AG20443 (cell line): Measurements from ENCODE around the gene FBXW11.

Experiments
- DNase-seq: peaks from one replicate; pipeline ENCODE4 v3.0.0; 2012; ENCODE audit warnings: low spot score, mixed read lengths

The FBXW11 gene

DNA sequence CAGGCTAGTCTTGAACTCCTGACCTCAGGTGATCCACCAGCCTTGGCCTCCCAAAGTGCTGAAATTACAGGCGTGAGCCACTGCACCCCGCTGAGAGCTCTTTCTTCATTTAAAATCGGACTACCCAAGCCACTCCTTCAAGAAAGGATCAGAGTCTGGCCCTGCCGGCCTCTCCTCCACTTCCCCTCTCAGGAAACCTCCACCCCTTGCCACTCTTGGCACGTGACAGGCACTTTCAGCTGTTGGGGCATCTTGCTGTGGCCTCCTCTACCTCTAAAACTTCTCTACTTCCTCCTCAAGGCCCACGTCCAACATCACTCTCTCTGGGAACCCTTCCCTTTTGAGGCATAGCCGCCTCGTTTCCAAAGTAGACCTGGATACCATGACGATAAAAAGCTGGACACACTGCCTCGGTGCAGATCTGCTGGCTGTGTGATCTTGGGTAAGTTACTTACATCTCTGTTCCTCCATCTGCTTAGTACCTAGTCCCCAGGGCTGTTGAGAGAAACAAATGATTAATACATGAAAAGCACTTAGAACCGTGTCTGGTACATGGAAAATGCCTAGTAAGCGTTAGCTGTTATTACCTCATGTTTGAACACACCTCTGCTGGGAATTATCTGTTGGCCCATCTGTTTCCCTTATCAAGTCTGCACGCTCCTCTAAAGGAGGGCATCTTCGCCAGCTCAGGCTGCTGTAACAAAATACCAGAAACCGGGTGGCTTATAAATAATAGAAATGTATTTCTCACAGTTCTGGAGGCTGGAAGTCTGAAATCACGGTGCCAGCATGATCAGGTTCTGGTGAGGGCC lies 165.5 kb downstream of the FBXW11 start:
- DNase-seq = no peak

- no peak for DNase-seq
Observed at GRCh38 chr5:171840066-171840465, 166.4 kb downstream of the FBXW11 start.

GRCh38 chr5:171839112-171839511 lies 167.3 kb downstream of the FBXW11 start:
- no peak for DNase-seq

GRCh38 chr5:171838066-171838465 lies 168.4 kb downstream of the FBXW11 start:
- DNase-seq = no peak

DNA sequence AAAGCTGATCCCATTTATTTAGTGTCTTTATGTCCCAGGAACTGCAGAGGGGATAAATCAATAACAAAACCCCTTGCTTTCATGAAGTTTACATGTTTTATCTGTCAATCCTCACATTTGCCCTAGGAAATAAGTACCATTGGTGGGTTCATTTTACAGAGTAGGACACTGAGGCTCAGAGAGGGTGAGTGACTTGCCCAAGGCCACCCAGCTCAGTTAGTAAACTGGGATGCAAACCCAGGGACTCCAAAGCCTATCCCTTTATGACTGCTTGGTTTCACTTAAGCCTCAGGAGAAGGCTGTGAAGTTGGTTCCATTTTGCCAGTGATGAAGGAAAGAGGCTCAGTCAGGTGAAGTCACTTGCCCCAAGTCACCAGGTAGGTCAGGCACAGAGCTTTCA lies 168.9 kb downstream of the FBXW11 start:
- no peak for DNase-seq

DNA sequence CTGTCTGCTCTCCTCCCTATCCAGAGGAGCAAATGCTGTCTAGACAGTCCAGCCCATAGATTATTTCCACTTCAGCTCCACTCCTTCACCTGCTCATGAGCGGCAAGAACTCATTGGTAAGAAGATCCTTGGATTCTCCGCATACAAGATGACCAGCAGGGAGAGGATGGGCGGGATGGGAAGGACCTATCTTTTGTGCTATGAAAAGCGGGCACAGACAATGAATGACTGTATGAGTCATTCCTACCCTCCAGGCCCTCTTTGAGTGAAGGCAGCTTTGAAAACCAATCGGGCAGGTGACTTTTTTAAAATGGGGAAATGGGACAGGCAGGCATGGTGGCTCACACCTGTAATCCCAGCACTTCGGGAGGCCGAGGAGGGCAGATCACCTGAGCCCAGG lies 171.4 kb downstream of the FBXW11 start:
- DNase-seq = no peak

DNA sequence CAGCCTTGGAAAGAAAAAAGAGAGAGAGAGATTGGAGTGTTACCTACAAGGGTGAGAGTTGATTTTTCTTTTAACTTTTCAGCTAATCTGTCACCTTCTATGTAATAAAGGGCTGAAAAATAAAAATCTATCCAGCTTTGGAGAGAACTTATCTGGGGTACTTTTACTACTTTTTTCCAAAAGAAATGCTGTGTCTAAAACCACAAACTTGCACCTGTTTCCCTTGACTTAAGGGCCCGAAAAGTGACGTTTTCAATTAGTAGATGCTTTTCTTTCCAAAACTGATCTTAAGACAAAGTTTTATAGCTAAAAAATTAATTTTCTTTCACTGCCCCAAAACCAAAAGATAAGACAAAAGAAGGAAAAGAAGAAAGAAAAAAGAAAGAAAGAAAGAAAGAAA lies 172.0 kb downstream of the FBXW11 start:
- DNase-seq = no peak

DNA sequence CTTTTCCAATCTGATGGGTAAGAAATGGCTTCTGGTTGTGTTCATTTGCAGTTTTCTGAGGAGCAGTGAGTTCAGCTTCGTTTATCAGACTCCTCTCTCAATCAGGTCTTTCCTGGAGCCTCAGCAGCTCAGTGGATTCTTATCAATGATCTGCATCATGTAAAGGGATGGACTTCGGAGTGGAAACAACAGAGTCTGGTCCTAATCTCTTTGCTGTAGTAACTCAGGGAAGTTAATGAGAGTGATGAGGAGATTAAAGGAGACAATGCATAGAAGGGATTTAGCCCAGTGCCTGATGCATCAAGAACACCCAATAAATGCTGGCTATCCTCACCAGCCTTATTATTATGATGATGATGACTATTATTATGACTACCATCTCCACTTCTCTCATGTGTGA lies 173.7 kb downstream of the FBXW11 start:
- no peak for DNase-seq

GRCh38 chr5:171830686-171831085 lies 175.8 kb downstream of the FBXW11 start:
- DNase-seq = no peak

DNA sequence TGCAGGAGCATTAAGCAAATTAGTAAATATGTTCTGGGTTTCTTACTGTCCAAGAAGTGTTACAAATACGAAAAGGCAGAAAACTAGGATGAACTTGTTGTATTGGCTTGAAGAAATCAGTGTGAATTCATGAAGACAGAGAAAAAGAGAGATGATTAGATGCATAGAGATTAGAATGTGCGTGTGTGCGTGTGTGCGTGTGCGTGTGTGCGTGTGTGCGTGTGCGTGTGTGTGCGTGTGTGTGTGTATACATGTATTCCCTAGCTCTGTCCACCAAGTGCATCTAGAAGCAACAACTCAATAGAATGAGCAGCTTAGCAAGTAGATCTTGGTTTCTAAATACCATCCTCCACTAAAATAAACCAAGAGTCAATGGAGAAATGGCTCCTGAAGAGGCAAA lies 179.3 kb downstream of the FBXW11 start:
- no peak for DNase-seq

- no peak for DNase-seq
Observed at GRCh38 chr5:171826132-171826531, 180.3 kb downstream of the FBXW11 start.

DNA sequence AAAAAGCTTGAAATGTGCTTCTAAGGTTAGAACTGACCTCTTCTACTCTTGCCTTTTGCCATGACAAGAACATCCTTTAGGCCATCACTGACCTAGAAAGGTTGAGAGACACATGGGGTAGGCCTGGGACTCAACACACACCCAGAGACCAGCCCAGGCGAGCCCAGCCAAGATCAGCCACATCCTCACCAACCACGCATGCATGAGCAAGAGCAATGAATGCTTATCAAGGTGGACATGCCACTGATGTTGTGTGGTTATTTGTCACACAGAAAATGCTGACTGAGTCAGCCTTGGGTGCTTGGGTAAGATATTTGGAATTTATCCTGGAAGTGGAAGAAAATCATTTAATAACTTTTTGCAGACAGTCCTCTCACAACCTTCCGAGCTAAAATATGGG lies 181.4 kb downstream of the FBXW11 start:
- no peak for DNase-seq

DNA sequence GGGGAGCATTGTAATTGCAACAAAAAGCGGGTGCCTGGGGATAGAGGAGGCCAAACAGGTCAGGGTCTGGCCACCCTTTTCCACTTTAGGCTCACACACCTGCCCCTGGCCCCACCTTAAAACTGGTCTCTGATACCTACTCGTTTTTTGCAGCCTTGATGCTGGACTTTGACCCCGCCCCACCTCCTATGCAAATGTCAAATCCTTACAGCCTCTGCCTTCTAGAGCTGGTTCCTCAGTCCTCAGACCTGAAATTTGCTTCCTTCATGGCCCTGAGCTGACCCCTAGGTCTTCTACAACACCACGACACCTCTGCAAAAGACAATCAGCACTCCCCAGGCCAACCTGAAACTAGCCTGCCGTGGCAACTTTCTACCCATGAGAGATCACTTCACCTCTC lies 183.2 kb downstream of the FBXW11 start:
- no peak for DNase-seq

DNA sequence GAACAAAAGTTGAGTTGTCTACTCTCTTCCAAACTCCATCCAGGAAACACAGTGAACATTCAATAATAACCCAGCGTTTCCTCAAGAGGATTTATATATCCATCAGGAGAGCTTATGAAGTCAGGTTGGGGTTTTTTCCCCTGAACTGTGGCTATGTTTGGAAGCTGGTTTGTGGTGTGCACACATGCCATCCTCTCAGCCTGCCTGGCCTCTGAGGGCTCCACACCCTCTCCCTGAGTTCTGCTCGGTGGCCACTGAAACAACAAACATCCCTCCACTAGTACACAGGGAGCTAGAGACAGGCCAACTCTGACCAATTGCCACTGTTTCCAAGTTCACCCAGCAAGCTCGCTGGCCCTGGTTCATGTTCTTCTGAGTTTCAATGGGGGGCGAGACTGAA lies 185.2 kb downstream of the FBXW11 start:
- DNase-seq = no peak

DNA sequence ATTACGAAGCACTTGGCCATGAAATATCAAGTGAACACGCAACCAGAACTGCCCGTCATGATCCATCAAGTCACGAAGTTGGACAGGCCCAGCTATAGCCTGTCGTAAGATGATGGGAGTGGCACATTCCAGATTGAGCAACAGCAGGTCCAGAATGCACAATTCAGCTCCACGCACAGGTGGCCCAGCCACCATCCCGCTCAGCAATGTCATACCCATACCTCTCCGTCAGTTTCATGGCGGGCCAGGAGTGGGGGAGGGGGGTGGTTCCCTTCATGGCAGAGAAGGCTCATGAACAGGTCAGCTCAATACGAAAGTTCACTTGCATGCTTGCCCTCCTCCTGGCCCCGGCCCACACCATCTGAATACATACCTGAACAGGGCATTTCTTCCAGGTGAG lies 185.9 kb downstream of the FBXW11 start:
- no peak for DNase-seq

- DNase-seq = no peak
Observed at GRCh38 chr5:171816666-171817065, 189.8 kb downstream of the FBXW11 start.

DNA sequence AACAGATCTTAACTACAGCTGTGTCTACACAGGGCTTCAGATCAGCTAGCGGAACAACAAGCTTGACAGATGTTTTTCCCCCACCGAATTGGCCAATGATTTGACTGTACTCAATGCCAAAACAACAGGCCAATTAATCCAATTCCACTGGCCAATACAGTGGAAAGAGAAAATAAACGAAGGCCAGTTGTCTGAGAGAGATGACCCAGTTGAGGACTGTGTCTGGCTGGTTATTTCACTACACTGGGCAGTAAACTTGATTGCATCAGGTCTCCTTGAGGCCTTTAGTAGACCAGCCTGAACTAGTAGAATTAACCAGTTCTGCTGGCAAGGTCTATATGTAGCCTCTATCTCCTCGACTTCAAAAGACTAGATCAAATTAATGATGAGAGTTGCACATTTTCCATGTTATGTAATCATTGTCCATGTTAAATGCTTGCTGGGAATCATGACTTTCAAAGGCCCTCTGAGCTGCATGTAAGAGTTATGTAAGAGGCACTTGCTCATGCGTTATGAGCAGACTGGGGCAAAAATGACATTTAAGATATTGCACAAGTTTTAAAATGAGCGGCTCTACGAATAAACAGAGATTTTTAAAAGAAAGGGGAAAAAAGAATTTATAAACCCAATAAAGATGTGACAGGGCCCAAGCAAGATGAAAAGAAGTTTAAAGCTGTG lies 192.5 kb downstream of the FBXW11 start:
- no peak for DNase-seq

- no peak for DNase-seq
Observed at GRCh38 chr5:171813270-171813669, 193.2 kb downstream of the FBXW11 start.
